HG02798 (cell line): ENCODE results near the gene GAB1.

Experiments
- ATAC-seq: cut with Tn5 transposase; IDR thresholded peaks from one replicate; pipeline ENCODE4 v1.9.1; 2021; ENCODE audit warnings: mild to moderate bottlenecking; ENCODE audit not compliant: unreplicated experiment, poor library complexity

GAB1 gene

GRCh38 chr4:143473334-143474126 is 136.9 kb downstream of the GAB1 start:
- peak; percentile 82 for ATAC-seq

GRCh38 chr4:143477487-143477886 is 140.8 kb downstream of the GAB1 start:
- ATAC-seq, result no peak

GRCh38 chr4:143481361-143481760 is 144.7 kb downstream of the GAB1 start:
- ATAC-seq, result no peak

GRCh38 chr4:143482840-143483239 is 146.2 kb downstream of the GAB1 start:
- ATAC-seq, result peak; percentile 63

GRCh38 chr4:143486314-143486713 is 149.6 kb downstream of the GAB1 start:
- ATAC-seq, result no peak

GRCh38 chr4:143488687-143489086 is 152.0 kb downstream of the GAB1 start:
- no peak for ATAC-seq

- ATAC-seq, result no peak
These were observed 152.4 kb downstream of the GAB1 start for GRCh38 chr4:143489106-143489505.

- ATAC-seq, result no peak
These were observed 161.3 kb downstream of the GAB1 start for GRCh38 chr4:143498021-143498420.

- ATAC-seq, result no peak
These were observed 165.6 kb downstream of the GAB1 start for GRCh38 chr4:143502231-143502630.

- ATAC-seq, result no peak
These were observed 169.4 kb downstream of the GAB1 start for GRCh38 chr4:143506031-143506430.

GRCh38 chr4:143511906-143512305 is 175.2 kb downstream of the GAB1 start:
- no peak for ATAC-seq

GRCh38 chr4:143512978-143513313 is 176.3 kb downstream of the GAB1 start:
- ATAC-seq, result peak; percentile 37

- peak; percentile 88 for ATAC-seq
These were observed 176.9 kb downstream of the GAB1 start, which contains the start of gene SMARCA5 for GRCh38 chr4:143513314-143514168. Gene SMARCA5, plus strand, starts transcription at chr4:143513702. Its CDS starts 223 bp downstream, at chr4:143513925.

- ATAC-seq, result no peak
These were observed 177.5 kb downstream of the GAB1 start for GRCh38 chr4:143514169-143514495.

GRCh38 chr4:143514497-143514896 is 177.8 kb downstream of the GAB1 start:
- ATAC-seq, result no peak

- no peak for ATAC-seq
These were observed 178.2 kb downstream of the GAB1 start for GRCh38 chr4:143514901-143515300.

- ATAC-seq, result no peak
These were observed 179.2 kb downstream of the GAB1 start for GRCh38 chr4:143515905-143516304.

GRCh38 chr4:143517764-143518163 is 181.1 kb downstream of the GAB1 start:
- no peak for ATAC-seq
